HCT116 (cell line): ENCODE data around the gene TEKT3. TPM values are rescaled to one million over a fixed set of nuclear protein-coding genes. Genes with fewer than 3 reads are reported as not detected.

Experiments used
- ATAC-seq: fragments of 200-7000 bp; cut with Tn5 transposase; 2 replicates; pipeline ENCODE4 v1.9.1; 2020; ENCODE audit warnings: mild to moderate bottlenecking, moderate library complexity
- BruUV-seq: library from RNA; stranded (reverse); fragments of 400-500 nt; replicated peaks from 2 replicates; lab custom pipeline; 2021; lab: Mats Ljungman, UMichigan
- CTCF ChIA-PET: fragments of 300-600 bp; sonication (Branson Sonifier 250); formaldehyde crosslinking; loops from one replicate; lab custom pipeline; 2021; ENCODE audit warnings: antibody characterized with exemption; lab: Charles Lee
- POLR2A ChIA-PET: fragments of 300-600, 350-600 bp; sonication (Branson Sonifier 250); formaldehyde crosslinking; loops from one replicate; lab custom pipeline; 2021; ENCODE audit warnings: antibody characterized with exemption; lab: Charles Lee
- RAD21 ChIA-PET, 2 experiments: fragments of 300-600 bp; sonication (Branson Sonifier 250); formaldehyde crosslinking; loops; one replicate each; lab custom pipeline; 2023; ENCODE audit warnings: low total read pairs in 2 of 2; ENCODE audit not compliant: uncharacterized antibody in 2 of 2, unreplicated experiment in 2 of 2, low non-redundant PET in 1 of 2; lab: Charles Lee
- DNase-seq: peaks from one replicate; pipeline ENCODE4 v3.0.0-alpha.2; 2010; ENCODE audit warnings: low read depth, low spot score
- H2AFZ ChIP-seq: fragments of 200-600 bp; shearing (Covaris generic), sonication (generic); 2 replicates; pipeline ENCODE4 v1.6.1; 2017; ENCODE audit warnings: low read depth, mixed run types, mixed read lengths, antibody characterized with exemption, low read length; ENCODE audit not compliant: poor library complexity, severe bottlenecking
- H3K27ac ChIP-seq: 2 replicates; pipeline ENCODE4 v1.5.1; 2012; ENCODE audit warnings: low read depth, low read length
- H3K27me3 ChIP-seq: fragments of 200-600 bp; sonication (generic); 2 replicates; pipeline ENCODE4 v1.6.1; 2016; ENCODE audit warnings: mixed run types, low read length, mixed read lengths; ENCODE audit not compliant: insufficient read depth
- H3K36me3 ChIP-seq, 2 experiments: fragments of 200-500 bp in 1 of 2; fragments of 200-600 bp in 1 of 2; sonication (Bioruptor generic) in 1 of 2; sonication (generic) in 1 of 2; 2 replicates each; pipeline versions ENCODE4 v1.5.1 to v1.6.1; 2014 to 2016; ENCODE audit warnings: low read length in 2 of 2, inconsistent platforms in 1 of 2, mixed read lengths in 1 of 2, mixed run types in 1 of 2; ENCODE audit not compliant: insufficient read depth in 2 of 2, control insufficient read depth in 1 of 2
- H3K4me1 ChIP-seq, 2 experiments: fragments of 200-600 bp in 1 of 2; sonication (generic) in 1 of 2; 2 replicates each; pipeline versions ENCODE4 v1.5.1 to v1.6.1; 2012 to 2017; ENCODE audit warnings: low read length in 2 of 2, inconsistent platforms in 1 of 2, mild to moderate bottlenecking in 1 of 2, mixed read lengths in 1 of 2, mixed run types in 1 of 2, moderate library complexity in 1 of 2; ENCODE audit not compliant: insufficient read depth in 2 of 2, control insufficient read depth in 1 of 2
- H3K4me2 ChIP-seq: fragments of 200-600 bp; sonication (generic); 2 replicates; pipeline ENCODE4 v1.6.1; 2017; ENCODE audit warnings: mixed run types, low read length, mixed read lengths
- H3K4me3 ChIP-seq, 2 experiments: fragments of 200-600 bp in 1 of 2; sonication (generic) in 1 of 2; replicated peaks in 1 of 2; 2 replicates each; pipeline ENCODE4 v1.5.1; 2011 to 2016; ENCODE audit warnings: low read length in 2 of 2, control low read depth in 1 of 2, low read depth in 1 of 2, mild to moderate bottlenecking in 1 of 2, mixed read lengths in 1 of 2, mixed run types in 1 of 2
- H3K79me2 ChIP-seq: fragments of 200-600 bp; sonication (generic); 2 replicates; pipeline ENCODE4 v1.6.1; 2017; ENCODE audit warnings: mild to moderate bottlenecking, mixed run types, low read length, moderate library complexity, mixed read lengths; ENCODE audit not compliant: insufficient read depth
- H3K9ac ChIP-seq: fragments of 200-600 bp; sonication (generic); 2 replicates; pipeline ENCODE4 v1.6.1; 2016; ENCODE audit warnings: low read length, mixed read lengths
- H3K9me2 ChIP-seq: fragments of 200-600 bp; sonication (generic), shearing (Covaris generic); 2 replicates; pipeline ENCODE4 v1.6.1; 2017; ENCODE audit warnings: mixed run types, mild to moderate bottlenecking, moderate library complexity; ENCODE audit not compliant: insufficient read depth
- H3K9me3 ChIP-seq, 2 experiments: fragments of 200-500 bp in 1 of 2; fragments of 200-600 bp in 1 of 2; sonication (Bioruptor generic) in 1 of 2; sonication (generic) in 1 of 2; 2 replicates each; pipeline ENCODE4 v1.6.1; 2014 to 2017; ENCODE audit warnings: low read length in 2 of 2, mixed read lengths in 2 of 2, inconsistent platforms in 1 of 2, low read depth in 1 of 2, mild to moderate bottlenecking in 1 of 2, mixed run types in 1 of 2, moderate library complexity in 1 of 2; ENCODE audit not compliant: control insufficient read depth in 1 of 2, insufficient read depth in 1 of 2
- H4K20me1 ChIP-seq: fragments of 200-600 bp; sonication (generic), shearing (Covaris generic); 2 replicates; pipeline ENCODE4 v1.6.1; 2017; ENCODE audit warnings: mixed run types, mild to moderate bottlenecking, moderate library complexity; ENCODE audit not compliant: insufficient read depth
- CEBPB ChIP-seq: IDR thresholded peaks from 2 replicates; pipeline ENCODE4 v1.6.1; 2012; ENCODE audit warnings: low read depth
- EGR1 ChIP-seq: IDR thresholded peaks from 2 replicates; pipeline ENCODE4 v1.6.1; 2012; ENCODE audit warnings: low read depth
- ELF1 ChIP-seq: IDR thresholded peaks from 2 replicates; pipeline ENCODE4 v1.6.1; 2012; ENCODE audit warnings: low read depth, borderline replicate concordance
- EZH2 ChIP-seq: fragments of 200-600 bp; sonication (generic); IDR thresholded peaks from 2 replicates; pipeline ENCODE4 v1.6.1; 2017; ENCODE audit warnings: antibody characterized with exemption, mixed run types
- EZH2phosphoT487 ChIP-seq: fragments of 200-600 bp; IDR thresholded peaks from 2 replicates; pipeline ENCODE4 v1.6.1; 2018; ENCODE audit warnings: antibody characterized with exemption, borderline replicate concordance
- JUND ChIP-seq: IDR thresholded peaks from 2 replicates; pipeline ENCODE4 v1.6.1; 2012
- POLR2A ChIP-seq: IDR thresholded peaks from 2 replicates; pipeline ENCODE4 v1.7.0; 2011; ENCODE audit warnings: borderline replicate concordance; ENCODE audit not compliant: insufficient read depth, insufficient read length; ENCODE audit errors: extremely low read depth
- POLR2AphosphoS5 ChIP-seq: IDR thresholded peaks from 2 replicates; pipeline ENCODE4 v1.6.1; 2011; ENCODE audit warnings: mild to moderate bottlenecking, low read depth, low read length, moderate library complexity
- SIN3A ChIP-seq: IDR thresholded peaks from 2 replicates; pipeline ENCODE4 v1.6.1; 2012; ENCODE audit warnings: low read depth
- TCF7L2 ChIP-seq: IDR thresholded peaks from 2 replicates; pipeline ENCODE4 v1.7.0; 2011; ENCODE audit warnings: borderline replicate concordance, inconsistent platforms; ENCODE audit not compliant: insufficient read depth, insufficient read length; ENCODE audit errors: extremely low read depth
- ZFX ChIP-seq: fragments of 450-650 bp; IDR thresholded peaks from 2 replicates; pipeline ENCODE4 v1.6.1; 2017
- intact Hi-C: fragments of 100-400 bp; cut with micrococcal nuclease; formaldehyde crosslinking; loops from 2 replicates; pipeline ENCODE4 v1.10.0; 2022
- total RNA-seq: library from RNA; stranded (reverse); gene quantifications from one replicate; pipeline ENCODE4 v1.2.1, GENCODE V29; 2021; ENCODE audit not compliant: unreplicated experiment
- TF ChIP-seq, protein P1 (sequence below), 3 experiments: fragments of 200-600 bp in 1 of 3; sonication (generic) in 1 of 3; IDR thresholded peaks in 2 of 3; conservative IDR thresholded peaks in 1 of 3; 2 replicates each; pipeline ENCODE4 v1.5.1; 2012 to 2017; ENCODE audit warnings: low read depth in 2 of 3, low read length in 2 of 3, antibody characterized with exemption in 1 of 3, borderline replicate concordance in 1 of 3, control low read depth in 1 of 3, mild to moderate bottlenecking in 1 of 3, mixed read lengths in 1 of 3, mixed run types in 1 of 3, moderate library complexity in 1 of 3; ENCODE audit not compliant: insufficient read depth in 1 of 3
- TF ChIP-seq, protein P2 (sequence below): IDR thresholded peaks from 2 replicates; pipeline ENCODE4 v1.6.1; 2012
- TF ChIP-seq, protein P3 (sequence below): IDR thresholded peaks from 2 replicates; pipeline ENCODE4 v1.6.1; 2012; ENCODE audit warnings: low read depth
- TF ChIP-seq, protein P4 (sequence below): IDR thresholded peaks from 2 replicates; pipeline ENCODE4 v1.6.1; 2011; ENCODE audit warnings: mild to moderate bottlenecking, low read length, moderate library complexity; ENCODE audit not compliant: insufficient replicate concordance; ENCODE audit errors: extremely low read depth

TEKT3 gene
- total RNA-seq, 1 experiment from 2014 or later, result 0.64 TPM

DNA sequence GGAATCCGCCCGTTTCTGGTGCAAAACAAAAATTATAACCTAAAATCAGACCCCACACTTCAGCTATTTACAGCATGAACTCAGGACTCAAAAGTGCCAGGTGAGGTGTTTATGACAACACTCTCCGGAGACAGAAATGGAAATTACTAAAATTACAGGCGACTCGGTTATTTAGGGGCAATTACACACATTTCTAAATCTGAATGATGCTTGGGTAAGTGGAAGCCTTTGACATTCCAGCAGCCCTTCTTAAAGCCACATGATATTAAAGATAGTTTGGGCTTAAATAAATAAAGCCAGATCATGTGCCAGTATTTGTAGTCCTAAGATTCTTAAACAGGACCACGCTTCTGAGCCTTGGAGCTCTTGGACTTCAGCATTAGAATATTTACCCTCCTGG is 39.6 kb downstream of the TEKT3 start (continued):
- TF ChIP-seq, protein P1, sequence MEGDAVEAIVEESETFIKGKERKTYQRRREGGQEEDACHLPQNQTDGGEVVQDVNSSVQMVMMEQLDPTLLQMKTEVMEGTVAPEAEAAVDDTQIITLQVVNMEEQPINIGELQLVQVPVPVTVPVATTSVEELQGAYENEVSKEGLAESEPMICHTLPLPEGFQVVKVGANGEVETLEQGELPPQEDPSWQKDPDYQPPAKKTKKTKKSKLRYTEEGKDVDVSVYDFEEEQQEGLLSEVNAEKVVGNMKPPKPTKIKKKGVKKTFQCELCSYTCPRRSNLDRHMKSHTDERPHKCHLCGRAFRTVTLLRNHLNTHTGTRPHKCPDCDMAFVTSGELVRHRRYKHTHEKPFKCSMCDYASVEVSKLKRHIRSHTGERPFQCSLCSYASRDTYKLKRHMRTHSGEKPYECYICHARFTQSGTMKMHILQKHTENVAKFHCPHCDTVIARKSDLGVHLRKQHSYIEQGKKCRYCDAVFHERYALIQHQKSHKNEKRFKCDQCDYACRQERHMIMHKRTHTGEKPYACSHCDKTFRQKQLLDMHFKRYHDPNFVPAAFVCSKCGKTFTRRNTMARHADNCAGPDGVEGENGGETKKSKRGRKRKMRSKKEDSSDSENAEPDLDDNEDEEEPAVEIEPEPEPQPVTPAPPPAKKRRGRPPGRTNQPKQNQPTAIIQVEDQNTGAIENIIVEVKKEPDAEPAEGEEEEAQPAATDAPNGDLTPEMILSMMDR (IDR thresholded peaks at IDR 0.05 in 2 of 3, conservative IDR thresholded peaks at IDR 0.05 in 1 of 3; ENCODE audit: borderline replicate concordance in 1 of 3, insufficient read depth in 1 of 3, low read depth in 2 of 3, low read length in 2 of 3), result no peak
- TF ChIP-seq EGR1 (no peak), JUND (no peak)
- TF ChIP-seq, protein P2, sequence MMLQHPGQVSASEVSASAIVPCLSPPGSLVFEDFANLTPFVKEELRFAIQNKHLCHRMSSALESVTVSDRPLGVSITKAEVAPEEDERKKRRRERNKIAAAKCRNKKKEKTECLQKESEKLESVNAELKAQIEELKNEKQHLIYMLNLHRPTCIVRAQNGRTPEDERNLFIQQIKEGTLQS, result no peak

DNA sequence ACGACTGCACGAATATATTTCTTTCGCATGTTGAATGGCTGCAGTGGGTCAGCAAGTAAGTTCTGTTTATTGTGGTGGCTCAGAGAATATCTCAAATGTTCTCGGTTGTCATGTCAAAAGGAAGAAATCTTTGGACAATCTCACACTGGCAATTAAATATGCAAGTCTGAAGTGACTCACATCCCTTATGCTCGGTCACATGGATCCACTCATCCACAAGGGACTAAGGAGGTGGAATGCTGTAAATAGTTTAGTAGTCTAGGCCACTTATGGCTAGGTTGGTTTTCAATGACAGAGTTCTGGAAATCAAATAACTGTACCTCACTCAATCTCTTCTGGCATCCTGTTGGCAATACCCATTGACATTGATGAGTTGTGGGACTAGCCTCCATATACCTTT is 43.2 kb downstream of the TEKT3 start:
- no TSS peak for BruUV-seq
- intact Hi-C loops, result no loop called here
- Histone ChIP-seq H3K9ac (no peak overlapping the region), H3K9me2 (no peaks in the 10 kb centered on the region), H3K4me1 (no peaks in the 10 kb centered on the region), H3K27ac (no peak overlapping the region), H4K20me1 (no peaks in the 10 kb centered on the region), H3K27me3 (peaks cover 19% of the 10 kb centered on the region), H3K79me2 (no peaks in the 10 kb centered on the region), H3K9me3 (no peaks in the 10 kb centered on the region), H2AFZ (no peak overlapping the region), H3K4me2 (no peak overlapping the region), H3K4me3 (no peak overlapping the region), H3K36me3 (no peaks in the 10 kb centered on the region)
- ChIA-PET RAD21 (no interaction called here), CTCF (interaction anchor here (0.9 kb wide), 1 partner anchor 205 kb away, joined by 3 read pairs; no protein-coding TSS in a partner anchor), POLR2A (no interaction called here)
- DNase-seq (no peak), ATAC-seq (no peak)
- TF ChIP-seq ZFX, result no peak
- no peak for TF ChIP-seq ELF1
- TF ChIP-seq, protein P1 (IDR thresholded peaks at IDR 0.05 in 2 of 3, conservative IDR thresholded peaks at IDR 0.05 in 1 of 3; ENCODE audit: borderline replicate concordance in 1 of 3, insufficient read depth in 1 of 3, low read depth in 2 of 3, low read length in 2 of 3), result no peak
- TF ChIP-seq POLR2AphosphoS5, result no peak
- TF ChIP-seq POLR2A, result no peak
- no peak for TF ChIP-seq CEBPB
- TF ChIP-seq JUND, result no peak
- TF ChIP-seq EGR1, result no peak
- TF ChIP-seq, protein P3, sequence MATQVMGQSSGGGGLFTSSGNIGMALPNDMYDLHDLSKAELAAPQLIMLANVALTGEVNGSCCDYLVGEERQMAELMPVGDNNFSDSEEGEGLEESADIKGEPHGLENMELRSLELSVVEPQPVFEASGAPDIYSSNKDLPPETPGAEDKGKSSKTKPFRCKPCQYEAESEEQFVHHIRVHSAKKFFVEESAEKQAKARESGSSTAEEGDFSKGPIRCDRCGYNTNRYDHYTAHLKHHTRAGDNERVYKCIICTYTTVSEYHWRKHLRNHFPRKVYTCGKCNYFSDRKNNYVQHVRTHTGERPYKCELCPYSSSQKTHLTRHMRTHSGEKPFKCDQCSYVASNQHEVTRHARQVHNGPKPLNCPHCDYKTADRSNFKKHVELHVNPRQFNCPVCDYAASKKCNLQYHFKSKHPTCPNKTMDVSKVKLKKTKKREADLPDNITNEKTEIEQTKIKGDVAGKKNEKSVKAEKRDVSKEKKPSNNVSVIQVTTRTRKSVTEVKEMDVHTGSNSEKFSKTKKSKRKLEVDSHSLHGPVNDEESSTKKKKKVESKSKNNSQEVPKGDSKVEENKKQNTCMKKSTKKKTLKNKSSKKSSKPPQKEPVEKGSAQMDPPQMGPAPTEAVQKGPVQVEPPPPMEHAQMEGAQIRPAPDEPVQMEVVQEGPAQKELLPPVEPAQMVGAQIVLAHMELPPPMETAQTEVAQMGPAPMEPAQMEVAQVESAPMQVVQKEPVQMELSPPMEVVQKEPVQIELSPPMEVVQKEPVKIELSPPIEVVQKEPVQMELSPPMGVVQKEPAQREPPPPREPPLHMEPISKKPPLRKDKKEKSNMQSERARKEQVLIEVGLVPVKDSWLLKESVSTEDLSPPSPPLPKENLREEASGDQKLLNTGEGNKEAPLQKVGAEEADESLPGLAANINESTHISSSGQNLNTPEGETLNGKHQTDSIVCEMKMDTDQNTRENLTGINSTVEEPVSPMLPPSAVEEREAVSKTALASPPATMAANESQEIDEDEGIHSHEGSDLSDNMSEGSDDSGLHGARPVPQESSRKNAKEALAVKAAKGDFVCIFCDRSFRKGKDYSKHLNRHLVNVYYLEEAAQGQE, result no peak
- TF ChIP-seq, protein P4, sequence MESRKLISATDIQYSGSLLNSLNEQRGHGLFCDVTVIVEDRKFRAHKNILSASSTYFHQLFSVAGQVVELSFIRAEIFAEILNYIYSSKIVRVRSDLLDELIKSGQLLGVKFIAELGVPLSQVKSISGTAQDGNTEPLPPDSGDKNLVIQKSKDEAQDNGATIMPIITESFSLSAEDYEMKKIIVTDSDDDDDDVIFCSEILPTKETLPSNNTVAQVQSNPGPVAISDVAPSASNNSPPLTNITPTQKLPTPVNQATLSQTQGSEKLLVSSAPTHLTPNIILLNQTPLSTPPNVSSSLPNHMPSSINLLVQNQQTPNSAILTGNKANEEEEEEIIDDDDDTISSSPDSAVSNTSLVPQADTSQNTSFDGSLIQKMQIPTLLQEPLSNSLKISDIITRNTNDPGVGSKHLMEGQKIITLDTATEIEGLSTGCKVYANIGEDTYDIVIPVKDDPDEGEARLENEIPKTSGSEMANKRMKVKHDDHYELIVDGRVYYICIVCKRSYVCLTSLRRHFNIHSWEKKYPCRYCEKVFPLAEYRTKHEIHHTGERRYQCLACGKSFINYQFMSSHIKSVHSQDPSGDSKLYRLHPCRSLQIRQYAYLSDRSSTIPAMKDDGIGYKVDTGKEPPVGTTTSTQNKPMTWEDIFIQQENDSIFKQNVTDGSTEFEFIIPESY, result no peak
- no peak for TF ChIP-seq EZH2phosphoT487
- TF ChIP-seq SIN3A, result no peak
- TF ChIP-seq EZH2, result no peak
- no peak for TF ChIP-seq TCF7L2
